Testis (tissue), 3 donors: ENCODE measurements around the gene KCNQ1. TPM values are rescaled to one million over a fixed set of nuclear protein-coding genes. Genes with fewer than 3 reads are reported as not detected.

Experiments
- DNase-seq: peaks from one replicate; pipeline ENCODE4 v3.0.0-alpha.2; 2019
- H3K27ac ChIP-seq, 2 donors: fragments of 200-600 bp; sonication (generic); one replicate each; pipeline ENCODE4 v1.5.1; 2019
- H3K27me3 ChIP-seq: fragments of 200-600 bp; sonication (generic); one replicate; pipeline ENCODE4 v1.5.1; 2019
- H3K36me3 ChIP-seq: fragments of 200-600 bp; sonication (generic); one replicate; pipeline ENCODE4 v1.5.1; 2017; ENCODE audit warnings: low read depth; ENCODE audit errors: missing control alignments
- H3K4me1 ChIP-seq: fragments of 200-600 bp; sonication (generic); one replicate; pipeline ENCODE4 v1.5.1; 2019
- H3K4me3 ChIP-seq, 2 donors: fragments of 200-600 bp; sonication (generic); one replicate each; pipeline ENCODE4 v1.5.1; 2017 to 2019
- H3K9me3 ChIP-seq: fragments of 200-600 bp; sonication (generic); one replicate; pipeline ENCODE4 v1.5.1; 2017
- CTCF ChIP-seq, 3 experiments: fragments of 450-650 bp in 2 of 3; fragments of 200-600 bp in 1 of 3; sonication (generic) in 1 of 3; IDR thresholded peaks; one replicate each; pipeline ENCODE4 v1.5.1; 2016 to 2019; ENCODE audit warnings: antibody characterized with exemption in 3 of 3, mild to moderate bottlenecking in 2 of 3, moderate library complexity in 1 of 3
- POLR2A ChIP-seq: fragments of 450-650 bp; IDR thresholded peaks from one replicate; pipeline ENCODE4 v1.6.1; 2017; ENCODE audit warnings: antibody characterized with exemption, mild to moderate bottlenecking, moderate library complexity
- WGBS, 2 donors: methylation state at CpG; one replicate each; pipeline ENCODE4 v1.1.5; 2018; 5-methylcytosine and 5-hydroxymethylcytosine counted together
- intact Hi-C: fragments of 100-400 bp; cut with DNase I; formaldehyde crosslinking; loops from one replicate; pipeline ENCODE4 v1.15.1; 2023; ENCODE audit warnings: low total_unique reads
- polyA plus RNA-seq: library from polyadenylated mRNA; stranded (reverse); fragments of 350-450 nt; fragmentation: Illumina TruSeq; extraction: RNeasy Lipid Tissue Mini Kit (QIAGEN cat#74804); gene quantifications from one replicate; pipeline ENCODE4 v1.2.3, GENCODE V29; 2014; ENCODE audit warnings: low read depth, low replicate concordance; ENCODE audit not compliant: insufficient read depth
- total RNA-seq, 2 donors: library from RNA; depleted of rRNA; stranded (reverse); fragments of >200 nt; gene quantifications; one replicate each; pipeline ENCODE4 v1.2.3, GENCODE V29; 2016

KCNQ1 gene
- total and polyA plus RNA-seq, 3 donors from 2014 or later, result 6.0 to 24.2 (median 12.8) TPM

DNA sequence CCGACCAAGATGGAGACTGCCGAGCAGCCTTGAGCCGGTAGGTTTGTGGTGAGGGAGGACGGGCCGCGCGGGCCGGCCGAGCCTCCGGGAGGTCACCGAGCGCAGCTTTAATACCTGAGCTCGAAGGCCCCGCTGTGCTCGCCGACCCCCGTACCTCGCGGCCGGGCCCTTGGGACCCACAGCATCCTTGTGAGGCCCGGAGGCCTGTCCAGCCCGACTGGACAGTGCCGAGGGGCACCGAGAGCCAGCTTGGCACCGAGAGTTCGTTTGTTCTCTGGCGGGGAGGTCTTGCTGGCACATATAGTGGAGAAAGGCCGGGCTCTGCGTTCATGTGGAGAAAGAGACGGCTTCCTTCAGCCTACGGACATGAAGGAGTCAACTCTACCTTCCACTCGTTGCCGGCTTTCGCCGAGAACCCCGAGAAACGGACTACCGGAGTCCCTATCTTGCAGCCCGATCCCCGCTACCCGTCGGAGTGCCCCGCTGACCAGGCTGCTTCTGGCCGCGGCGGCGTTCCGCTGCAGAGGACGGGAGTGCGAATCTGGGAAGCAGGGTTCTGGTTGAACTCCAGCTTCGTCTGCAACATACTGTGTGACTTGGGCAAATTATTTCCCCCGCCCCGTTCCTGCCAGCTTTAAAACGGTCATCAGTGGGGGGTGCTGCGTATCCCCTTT, 43.9 kb upstream of the KCNQ1 start:
- Histone ChIP-seq H3K27me3 (no peaks in the 10 kb centered on the region), H3K27ac (peak overlapping the region; percentile 80 to 92), H3K36me3 (no peaks in the 10 kb centered on the region), H3K4me3 (peak overlapping the region; percentile 92 to 94), H3K4me1 (peaks cover 18% of the 10 kb centered on the region), H3K9me3 (no peaks in the 10 kb centered on the region)
- TF ChIP-seq CTCF (IDR thresholded peaks at IDR 0.05) (no peak), POLR2A (no peak)
- WGBS, 2 donors, result 0 to 1% methylated on average over 31 to 42 of the region's 55 CpGs
- intact Hi-C loops, result no loop called here
- no peak for DNase-seq

DNA sequence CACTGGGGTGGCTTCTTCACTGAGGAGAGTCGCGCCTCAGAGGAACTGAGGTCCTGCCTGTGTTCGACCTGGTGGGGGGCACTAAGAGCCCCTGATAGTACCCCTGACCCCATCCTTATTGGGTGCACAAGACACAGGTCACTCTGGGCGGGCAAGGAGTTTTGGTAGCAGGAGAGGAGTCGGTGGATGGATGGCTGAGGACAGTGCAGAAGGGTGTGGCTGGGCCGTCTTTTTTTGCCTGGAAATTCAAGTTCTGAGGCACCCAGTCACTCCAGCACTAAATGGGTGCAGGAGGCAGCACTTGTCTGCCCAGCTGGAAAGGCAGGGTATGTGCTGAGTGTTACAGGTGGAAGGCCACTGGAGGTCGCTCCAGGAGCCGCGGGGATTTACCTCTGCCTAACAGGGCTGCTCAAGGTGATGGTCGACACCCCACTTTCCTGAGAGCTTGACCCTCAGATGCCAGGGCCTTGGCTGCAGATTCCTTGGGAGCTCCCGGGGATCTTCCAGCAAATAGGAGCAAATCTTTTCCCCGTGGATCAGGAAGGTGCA, 43.3 kb upstream of the KCNQ1 start:
- DNase-seq, result no peak
- Histone ChIP-seq H3K4me1 (peaks cover 18% of the 10 kb centered on the region), H3K36me3 (no peaks in the 10 kb centered on the region), H3K4me3 (peak overlapping the region; percentile 92 to 94), H3K9me3 (no peaks in the 10 kb centered on the region), H3K27ac (peak overlapping the region; percentile 80 to 92), H3K27me3 (no peaks in the 10 kb centered on the region)
- WGBS, 2 donors, result 13 to 22% methylated on average over 8 to 12 of the region's 12 CpGs
- intact Hi-C loops, result no loop called here
- no peak for TF ChIP-seq CTCF (IDR thresholded peaks at IDR 0.05)
- TF ChIP-seq POLR2A, result no peak

GRCh38 chr11:2402106-2402505, 42.7 kb upstream of the KCNQ1 start:
- no peak overlapping the region for H3K4me3 ChIP-seq
- no peak for TF ChIP-seq CTCF (IDR thresholded peaks at IDR 0.05)
- no peak for TF ChIP-seq POLR2A
- no peak for DNase-seq

GRCh38 chr11:2402890-2403645, 41.7 kb upstream of the KCNQ1 start:
- Histone ChIP-seq H3K4me1 (peaks cover 18% of the 10 kb centered on the region), H3K9me3 (no peaks in the 10 kb centered on the region), H3K27me3 (no peaks in the 10 kb centered on the region), H3K27ac (no peak overlapping the region), H3K4me3 (no peak overlapping the region), H3K36me3 (no peaks in the 10 kb centered on the region)
- TF ChIP-seq CTCF (IDR thresholded peaks at IDR 0.05) (no peak), POLR2A (no peak)
- intact Hi-C loops, result no loop called here
- WGBS, 2 donors, result 74 to 81% methylated on average over 12 to 26 of the region's 31 CpGs
- DNase-seq, result no peak

More at GRCh38 chr11:2402106-2402505, 42.7 kb upstream of the KCNQ1 start:
- H3K27me3 ChIP-seq, result no peaks in the 10 kb centered on the region
- H3K27ac ChIP-seq, result no peak overlapping the region
- no peaks in the 10 kb centered on the region for H3K36me3 ChIP-seq
- WGBS, 2 donors, result 63 to 68% methylated on average over 9 to 13 of the region's 13 CpGs
- intact Hi-C loops, result no loop called here
- no peaks in the 10 kb centered on the region for H3K9me3 ChIP-seq
- H3K4me1 ChIP-seq, result peaks cover 18% of the 10 kb centered on the region
